Neural cell (in vitro differentiated cells): ENCODE measurements around the gene TXNIP.

Experiments used
- EP300 ChIP-seq: fragments of 450-650 bp; conservative IDR thresholded peaks from 2 replicates; pipeline ENCODE4 v1.6.1; 2014; ENCODE audit warnings: antibody characterized with exemption, mild to moderate bottlenecking, moderate library complexity; ENCODE audit not compliant: poor library complexity, severe bottlenecking
- EZH2 ChIP-seq: fragments of 200-600, 300-800 bp; shearing (Covaris generic), sonication (generic); IDR thresholded peaks from 2 replicates; pipeline ENCODE4 v1.6.1; 2014; ENCODE audit warnings: antibody characterized with exemption, low read length, borderline replicate concordance, mild to moderate bottlenecking; ENCODE audit not compliant: insufficient read depth, poor library complexity, severe bottlenecking
- RAD21 ChIP-seq: fragments of 450-650 bp; conservative IDR thresholded peaks from 2 replicates; pipeline ENCODE4 v1.6.1; 2014; ENCODE audit warnings: antibody characterized with exemption, mild to moderate bottlenecking, moderate library complexity
- TAF1 ChIP-seq: IDR thresholded peaks from 2 replicates; pipeline ENCODE4 v1.6.1; 2012; ENCODE audit warnings: low read depth
- TF ChIP-seq, protein P1 (sequence below): fragments of 450-650 bp; IDR thresholded peaks from 2 replicates; pipeline ENCODE4 v1.5.1; 2014; ENCODE audit warnings: antibody characterized with exemption, mild to moderate bottlenecking, moderate library complexity; ENCODE audit not compliant: poor library complexity, severe bottlenecking
- TF ChIP-seq, protein P2 (sequence below): IDR thresholded peaks from 2 replicates; pipeline ENCODE4 v1.6.1; 2012; ENCODE audit warnings: borderline replicate concordance

DNA sequence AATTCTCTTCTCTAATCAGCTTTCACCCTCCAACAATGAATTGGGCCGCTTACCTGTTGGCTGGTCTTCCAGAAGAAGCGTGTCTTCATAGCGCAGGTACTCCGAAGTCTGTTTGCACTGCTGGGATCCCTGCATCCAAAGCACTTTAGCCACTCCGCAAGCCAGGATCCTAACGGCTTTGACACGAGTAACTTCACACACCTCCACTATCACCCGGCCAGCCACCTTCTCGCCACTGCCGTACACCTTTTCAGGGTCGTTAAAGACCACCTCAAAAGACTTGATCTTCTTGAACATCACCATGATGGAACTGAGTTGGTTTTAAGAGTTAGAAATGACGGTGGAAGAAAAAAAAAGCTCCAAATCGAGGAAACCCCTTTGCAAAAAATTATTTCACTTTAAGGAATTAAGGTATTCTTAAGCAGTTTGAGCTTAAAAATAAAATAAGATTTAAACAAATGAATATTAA, 381 bp downstream of the TXNIP start:
- TF ChIP-seq, protein P1, sequence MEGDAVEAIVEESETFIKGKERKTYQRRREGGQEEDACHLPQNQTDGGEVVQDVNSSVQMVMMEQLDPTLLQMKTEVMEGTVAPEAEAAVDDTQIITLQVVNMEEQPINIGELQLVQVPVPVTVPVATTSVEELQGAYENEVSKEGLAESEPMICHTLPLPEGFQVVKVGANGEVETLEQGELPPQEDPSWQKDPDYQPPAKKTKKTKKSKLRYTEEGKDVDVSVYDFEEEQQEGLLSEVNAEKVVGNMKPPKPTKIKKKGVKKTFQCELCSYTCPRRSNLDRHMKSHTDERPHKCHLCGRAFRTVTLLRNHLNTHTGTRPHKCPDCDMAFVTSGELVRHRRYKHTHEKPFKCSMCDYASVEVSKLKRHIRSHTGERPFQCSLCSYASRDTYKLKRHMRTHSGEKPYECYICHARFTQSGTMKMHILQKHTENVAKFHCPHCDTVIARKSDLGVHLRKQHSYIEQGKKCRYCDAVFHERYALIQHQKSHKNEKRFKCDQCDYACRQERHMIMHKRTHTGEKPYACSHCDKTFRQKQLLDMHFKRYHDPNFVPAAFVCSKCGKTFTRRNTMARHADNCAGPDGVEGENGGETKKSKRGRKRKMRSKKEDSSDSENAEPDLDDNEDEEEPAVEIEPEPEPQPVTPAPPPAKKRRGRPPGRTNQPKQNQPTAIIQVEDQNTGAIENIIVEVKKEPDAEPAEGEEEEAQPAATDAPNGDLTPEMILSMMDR: no peak
- no peak for TF ChIP-seq EP300
- TF ChIP-seq TAF1: no peak
- TF ChIP-seq EZH2: no peak
- TF ChIP-seq, protein P2, sequence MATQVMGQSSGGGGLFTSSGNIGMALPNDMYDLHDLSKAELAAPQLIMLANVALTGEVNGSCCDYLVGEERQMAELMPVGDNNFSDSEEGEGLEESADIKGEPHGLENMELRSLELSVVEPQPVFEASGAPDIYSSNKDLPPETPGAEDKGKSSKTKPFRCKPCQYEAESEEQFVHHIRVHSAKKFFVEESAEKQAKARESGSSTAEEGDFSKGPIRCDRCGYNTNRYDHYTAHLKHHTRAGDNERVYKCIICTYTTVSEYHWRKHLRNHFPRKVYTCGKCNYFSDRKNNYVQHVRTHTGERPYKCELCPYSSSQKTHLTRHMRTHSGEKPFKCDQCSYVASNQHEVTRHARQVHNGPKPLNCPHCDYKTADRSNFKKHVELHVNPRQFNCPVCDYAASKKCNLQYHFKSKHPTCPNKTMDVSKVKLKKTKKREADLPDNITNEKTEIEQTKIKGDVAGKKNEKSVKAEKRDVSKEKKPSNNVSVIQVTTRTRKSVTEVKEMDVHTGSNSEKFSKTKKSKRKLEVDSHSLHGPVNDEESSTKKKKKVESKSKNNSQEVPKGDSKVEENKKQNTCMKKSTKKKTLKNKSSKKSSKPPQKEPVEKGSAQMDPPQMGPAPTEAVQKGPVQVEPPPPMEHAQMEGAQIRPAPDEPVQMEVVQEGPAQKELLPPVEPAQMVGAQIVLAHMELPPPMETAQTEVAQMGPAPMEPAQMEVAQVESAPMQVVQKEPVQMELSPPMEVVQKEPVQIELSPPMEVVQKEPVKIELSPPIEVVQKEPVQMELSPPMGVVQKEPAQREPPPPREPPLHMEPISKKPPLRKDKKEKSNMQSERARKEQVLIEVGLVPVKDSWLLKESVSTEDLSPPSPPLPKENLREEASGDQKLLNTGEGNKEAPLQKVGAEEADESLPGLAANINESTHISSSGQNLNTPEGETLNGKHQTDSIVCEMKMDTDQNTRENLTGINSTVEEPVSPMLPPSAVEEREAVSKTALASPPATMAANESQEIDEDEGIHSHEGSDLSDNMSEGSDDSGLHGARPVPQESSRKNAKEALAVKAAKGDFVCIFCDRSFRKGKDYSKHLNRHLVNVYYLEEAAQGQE: no peak
- no peak for TF ChIP-seq RAD21
